Measurements from ENCODE around the gene CD300LF.

Gene CD300LF

DNA sequence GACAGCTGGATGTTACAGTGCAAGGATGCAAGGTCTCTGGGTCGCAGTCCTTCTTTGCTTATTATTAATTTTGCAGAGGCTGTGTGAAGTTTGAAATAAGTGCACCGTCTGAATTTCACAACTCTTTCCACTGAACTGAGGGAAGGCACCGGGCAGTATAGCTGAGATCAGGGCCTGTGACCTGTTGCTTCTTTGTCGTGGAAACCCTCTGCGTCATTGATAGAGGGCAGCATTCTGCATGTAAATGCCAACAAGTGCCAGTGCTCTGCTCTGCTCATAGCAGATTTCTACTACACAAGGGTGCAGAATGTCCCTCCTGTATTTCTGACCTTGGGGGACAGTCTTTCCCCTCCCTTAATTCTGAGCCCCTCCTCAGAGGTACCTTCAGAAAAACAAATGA is 26.0 kb downstream of the CD300LF start:
- no peak for DNase-seq (ENCODE audit: low read depth in 2 of 2)

DNA sequence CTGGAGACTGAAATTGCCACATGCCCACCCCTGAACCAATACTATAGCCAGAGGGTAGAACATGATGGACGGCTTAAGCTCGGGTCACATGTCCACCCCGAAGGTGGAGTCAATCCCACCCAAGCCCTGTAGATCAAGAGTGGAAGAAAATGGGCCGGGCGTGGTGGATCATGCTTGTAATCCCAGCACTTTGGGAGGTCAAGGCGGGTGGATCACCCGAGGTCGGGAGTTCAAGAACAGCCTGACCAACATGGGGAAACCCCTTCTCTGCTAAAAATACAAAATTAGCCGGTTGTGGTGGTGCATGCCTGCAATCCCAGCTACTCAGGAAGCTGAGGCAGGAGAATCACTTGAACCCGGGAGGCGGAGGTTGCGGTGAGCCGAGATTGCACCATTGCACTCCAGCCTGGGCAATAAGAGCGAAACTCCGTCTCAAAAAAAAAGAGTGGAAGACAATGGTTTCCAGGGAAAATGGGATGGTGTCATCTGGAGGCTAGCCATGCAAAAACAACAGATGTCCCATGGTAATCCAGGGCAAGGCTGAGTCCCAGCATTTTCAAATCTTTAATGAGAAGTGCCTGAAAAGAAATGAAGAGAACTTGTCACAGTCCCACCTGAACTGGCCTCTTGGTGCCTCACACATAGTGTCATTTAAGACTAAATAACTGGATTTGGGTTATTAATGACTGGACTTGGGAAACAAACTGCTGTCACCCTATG is 30.1 kb downstream of the CD300LF start:
- no peak for DNase-seq (ENCODE audit: low read depth in 2 of 2)

GRCh38 chr17:74682028-74682427 is 30.7 kb downstream of the CD300LF start:
- DNase-seq (ENCODE audit: low read depth in 2 of 2): no peak

- DNase-seq (ENCODE audit: low read depth in 2 of 2): no peak
Observed at GRCh38 chr17:74680941-74681340, 31.8 kb downstream of the CD300LF start.

GRCh38 chr17:74680213-74680612 is 32.5 kb downstream of the CD300LF start:
- no peak for DNase-seq (ENCODE audit: low read depth in 2 of 2)

GRCh38 chr17:74679374-74679773 is 33.3 kb downstream of the CD300LF start:
- DNase-seq (ENCODE audit: low read depth in 2 of 2): no peak

DNA sequence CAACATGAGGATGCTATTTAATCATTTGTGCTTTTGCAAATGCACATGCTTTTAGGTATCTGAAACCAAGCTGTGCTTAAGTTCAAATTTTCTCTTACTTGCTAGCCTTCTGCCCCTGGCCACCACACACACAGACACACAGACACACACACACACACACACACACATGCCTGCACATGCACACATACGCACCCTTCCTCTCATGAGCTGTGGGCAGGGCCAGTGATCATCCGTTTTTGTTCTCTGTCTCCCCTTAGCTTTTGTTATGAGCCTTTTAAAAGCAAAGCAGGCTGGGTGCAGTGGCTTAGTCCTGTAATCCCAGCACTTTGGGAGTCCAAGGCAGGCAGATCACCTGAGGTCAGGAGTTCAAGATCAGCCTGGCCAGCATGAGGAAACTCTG is 34.2 kb downstream of the CD300LF start:
- DNase-seq (ENCODE audit: low read depth in 2 of 2): no peak

DNA sequence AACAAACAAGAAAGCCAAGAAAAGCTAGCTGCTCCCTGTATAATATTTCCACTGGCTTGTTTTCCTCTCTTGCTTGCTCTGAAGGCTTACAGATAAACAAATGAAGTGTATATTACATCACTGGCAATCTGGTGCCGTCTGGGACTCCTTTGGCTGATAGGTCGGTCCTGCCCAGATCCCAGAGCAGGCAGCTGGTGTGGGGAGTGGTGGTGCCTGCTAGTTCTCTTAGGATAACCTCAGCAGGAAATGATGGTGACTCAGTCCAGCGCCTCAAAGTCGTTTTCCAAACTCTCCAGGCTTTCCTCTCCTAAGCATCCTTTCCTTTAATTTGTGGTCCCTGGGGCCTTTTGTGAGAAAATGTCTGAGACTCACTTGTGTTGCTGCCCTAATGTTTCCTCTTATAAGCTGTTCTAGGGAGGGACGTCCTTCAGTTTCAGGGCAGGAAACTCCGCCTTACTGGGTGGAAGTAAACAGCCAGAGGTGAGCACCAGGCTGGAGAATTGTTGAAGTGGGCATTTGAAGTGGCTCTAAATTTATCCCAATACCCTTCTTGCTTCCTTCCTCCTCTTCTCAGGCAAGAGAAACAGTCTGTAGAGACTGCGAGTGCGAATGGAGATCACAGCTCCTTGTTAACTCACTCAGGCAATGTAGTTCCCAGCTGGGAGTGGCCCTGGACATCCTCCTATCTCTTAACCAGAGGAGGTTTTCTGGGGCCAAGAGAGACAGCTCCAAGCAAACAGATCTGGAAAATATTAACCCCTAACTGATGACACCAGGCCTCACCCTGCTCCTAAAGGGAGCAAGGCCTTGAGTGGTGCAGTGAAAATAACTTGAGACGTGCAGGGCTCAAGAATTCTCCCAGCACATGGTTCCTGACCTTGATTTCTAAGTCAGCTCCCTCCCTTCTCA is 34.9 kb downstream of the CD300LF start:
- no peak for DNase-seq (ENCODE audit: low read depth in 2 of 2)

DNA sequence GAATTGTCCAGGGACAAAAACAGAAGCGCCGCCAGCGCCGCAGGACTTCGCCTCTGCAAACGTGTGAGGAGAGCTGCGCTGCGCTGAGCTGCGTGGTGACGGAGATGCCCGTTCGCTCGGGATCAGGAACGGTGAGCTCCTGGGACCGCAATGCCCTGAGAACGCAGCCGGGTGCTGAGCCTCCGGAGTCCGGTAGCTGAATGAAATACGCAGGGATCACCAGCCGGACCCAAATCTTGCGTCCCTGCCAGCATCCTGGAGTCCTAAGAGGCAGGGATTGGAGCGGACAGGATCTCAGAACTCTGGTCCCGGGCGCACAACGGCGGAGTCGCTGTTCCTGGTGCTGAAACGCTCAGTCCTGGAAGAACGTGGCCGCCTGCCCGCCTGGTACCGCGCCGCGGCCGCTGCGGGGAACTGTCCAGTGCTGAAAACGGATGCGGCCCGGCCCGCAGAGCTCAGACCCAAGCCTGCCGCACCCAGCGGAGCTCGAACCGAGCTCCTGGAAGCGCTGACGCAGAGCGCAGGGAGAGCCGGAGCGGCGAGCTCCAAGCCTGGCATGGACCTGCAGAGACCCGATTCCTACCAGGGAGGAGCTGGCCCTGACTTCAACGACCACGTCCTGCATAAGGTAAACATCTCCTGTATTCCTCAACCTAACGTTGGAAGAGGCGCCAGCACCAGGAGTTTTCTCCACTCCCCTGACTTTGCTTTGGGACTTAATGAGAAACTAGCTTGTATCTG is 41.5 kb downstream of the CD300LF start:
- peak; percentile 39 to 41 for DNase-seq (ENCODE audit: low read depth in 2 of 2)

DNA sequence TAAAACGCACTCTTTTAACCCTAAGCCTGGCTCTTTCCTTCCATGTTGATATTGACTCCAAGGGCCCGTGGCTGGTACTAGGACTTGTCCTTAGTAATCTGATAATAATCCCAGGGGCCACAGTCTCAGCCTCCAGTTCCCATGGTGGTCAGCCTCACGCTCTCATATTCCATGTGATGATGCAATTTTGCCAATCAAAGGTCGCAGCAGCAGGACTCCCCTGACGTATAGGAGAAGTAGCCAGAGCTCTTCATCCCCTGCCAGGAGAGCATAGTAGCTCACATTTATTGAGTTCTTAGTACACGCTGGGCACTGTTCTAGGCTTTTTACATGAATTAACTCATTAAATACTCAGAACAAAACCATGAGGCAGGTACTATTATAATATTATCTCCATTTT is 42.4 kb downstream of the CD300LF start:
- DNase-seq (ENCODE audit: low read depth in 2 of 2): no peak

DNA sequence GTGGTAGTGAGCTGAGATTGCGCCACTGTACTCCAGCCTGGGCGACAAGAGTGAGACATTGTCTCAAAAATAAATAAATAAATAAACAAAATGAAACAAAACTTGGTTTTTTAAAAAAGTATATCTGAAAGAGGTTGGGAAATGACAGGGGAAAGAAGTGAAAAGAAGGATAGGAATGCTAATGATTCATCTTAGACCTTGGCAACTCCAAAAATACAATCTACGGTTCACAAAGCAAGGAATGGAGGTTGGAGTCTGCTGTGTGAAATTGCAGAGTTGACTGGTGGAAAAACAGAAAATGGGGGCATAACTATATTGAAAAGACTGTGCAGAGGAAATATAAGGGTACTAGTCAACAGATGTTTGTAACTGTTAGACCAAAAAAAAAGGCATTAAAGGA is 49.2 kb downstream of the CD300LF start:
- DNase-seq (ENCODE audit: low read depth in 2 of 2): no peak

GRCh38 chr17:74659889-74660288 is 52.8 kb downstream of the CD300LF start:
- no peak for DNase-seq (ENCODE audit: low read depth in 2 of 2)

DNA sequence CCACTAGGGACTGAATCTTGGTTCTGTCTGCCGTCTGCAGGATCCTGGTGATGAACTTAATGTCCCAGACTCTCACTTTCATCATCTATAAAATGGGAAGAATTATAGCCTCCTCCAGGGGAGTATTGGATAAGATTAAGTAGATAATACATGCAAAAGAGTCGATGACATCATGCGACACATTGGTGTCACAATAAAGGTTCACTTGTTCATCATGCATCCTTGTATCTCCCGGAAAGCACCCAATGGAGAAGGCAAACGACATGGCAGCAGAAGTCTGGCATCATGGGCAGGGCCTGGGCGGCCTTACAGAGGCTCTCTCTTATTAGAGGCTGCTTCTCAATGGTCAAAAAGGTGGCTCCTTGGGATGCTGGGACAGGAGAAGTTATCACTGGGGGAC is 54.1 kb downstream of the CD300LF start:
- DNase-seq (ENCODE audit: low read depth in 2 of 2): no peak

DNA sequence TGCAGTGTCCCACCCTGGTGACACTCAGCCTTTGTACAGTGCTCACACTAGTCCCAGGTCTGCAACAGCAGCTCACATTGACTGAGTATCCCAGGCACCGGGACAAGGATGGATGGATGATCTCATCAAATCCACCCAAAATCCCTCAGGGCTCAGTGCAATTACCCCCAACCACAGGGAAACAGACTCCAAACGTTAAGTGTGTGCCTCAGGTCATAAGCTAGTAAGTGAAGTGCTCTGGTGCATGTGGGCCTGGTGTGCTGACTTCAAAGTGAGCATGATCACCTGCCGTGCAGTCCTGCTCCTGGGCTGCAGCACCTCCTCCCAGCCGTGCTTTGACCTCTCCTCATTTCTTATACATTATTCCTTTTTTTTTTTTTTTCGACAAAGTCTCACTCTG is 58.0 kb downstream of the CD300LF start:
- DNase-seq (ENCODE audit: low read depth in 2 of 2): no peak

DNA sequence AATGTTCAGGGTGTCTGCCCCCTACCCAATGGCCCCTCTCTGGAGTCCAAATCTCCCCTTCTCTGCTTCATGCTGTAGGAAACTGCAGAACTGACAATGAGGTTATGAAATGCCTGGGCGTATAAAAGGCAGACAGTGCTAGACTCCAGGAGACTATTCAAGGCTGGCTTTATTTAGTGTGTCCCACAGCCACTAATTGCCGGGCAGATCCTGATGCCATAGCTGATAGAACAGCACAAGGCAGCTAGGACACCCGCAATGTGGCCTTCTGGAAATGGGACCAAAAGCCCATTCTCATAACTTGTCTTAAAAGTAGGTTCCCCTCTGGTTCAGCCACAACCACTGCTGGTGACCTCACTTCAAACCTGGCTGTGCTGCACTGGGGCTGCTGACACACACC is 60.7 kb downstream of the CD300LF start:
- no peak for DNase-seq (ENCODE audit: low read depth in 2 of 2)

DNA sequence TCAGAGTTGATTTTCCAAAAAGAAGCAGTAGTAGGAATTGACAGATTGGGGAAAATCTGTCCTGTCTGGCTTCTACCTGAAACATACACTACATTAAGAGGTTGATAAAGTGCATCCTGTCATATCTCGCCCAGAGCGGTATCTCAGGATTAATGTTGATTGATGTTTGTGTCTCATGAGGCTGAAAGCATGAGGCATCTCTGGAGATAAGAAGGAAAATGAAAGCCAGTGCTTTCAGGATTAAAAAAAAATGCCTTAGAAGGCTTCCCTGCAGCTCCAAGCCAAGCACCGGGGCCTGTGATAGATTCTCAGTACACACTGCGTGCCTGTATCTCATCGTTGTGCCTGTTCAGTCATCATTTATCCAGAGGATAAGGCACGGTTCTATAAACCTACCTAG is 62.8 kb downstream of the CD300LF start:
- no peak for DNase-seq (ENCODE audit: low read depth in 2 of 2)

DNA sequence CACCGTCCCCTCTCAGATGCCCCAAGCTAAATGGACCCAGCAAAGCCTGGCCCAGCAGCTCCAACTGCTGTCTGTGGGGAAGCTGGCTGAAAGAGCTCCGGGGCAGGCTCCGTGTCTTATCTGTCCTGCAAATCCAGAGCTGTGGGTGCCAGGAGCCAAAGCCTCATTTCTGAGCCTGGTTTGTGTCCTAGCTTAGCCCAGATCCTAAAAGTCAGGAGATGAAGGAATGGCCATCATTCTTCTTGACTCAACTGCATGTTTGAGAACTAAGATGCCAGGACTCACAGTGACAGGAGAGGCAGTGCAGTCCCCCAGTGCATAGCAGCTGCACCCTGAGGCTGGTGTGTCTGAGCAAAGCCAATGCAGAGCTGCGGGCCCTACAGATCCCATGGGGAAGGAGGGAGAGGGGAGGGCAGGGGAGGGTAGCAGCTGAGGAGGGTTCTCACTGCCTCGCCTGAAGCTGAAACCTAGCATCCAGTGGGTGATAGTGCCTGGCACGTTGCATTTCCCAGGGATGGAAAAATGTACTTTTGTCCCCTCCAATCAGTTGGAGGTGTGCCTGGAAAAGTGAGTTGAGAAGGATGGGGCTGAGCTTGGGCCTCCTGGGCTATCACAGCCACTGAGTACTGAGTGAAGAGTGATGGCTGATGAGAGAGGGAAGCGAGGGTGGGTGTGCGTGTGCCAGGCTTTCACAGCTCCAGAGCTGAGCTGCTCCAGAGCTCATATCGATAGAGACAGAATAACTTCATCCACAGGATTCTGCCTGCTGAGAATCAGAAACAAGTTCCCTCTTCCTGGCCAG is 64.7 kb downstream of the CD300LF start:
- DNase-seq (ENCODE audit: low read depth in 2 of 2): no peak

GRCh38 chr17:74646231-74646630 is 66.5 kb downstream of the CD300LF start:
- DNase-seq (ENCODE audit: low read depth in 2 of 2): no peak

DNA sequence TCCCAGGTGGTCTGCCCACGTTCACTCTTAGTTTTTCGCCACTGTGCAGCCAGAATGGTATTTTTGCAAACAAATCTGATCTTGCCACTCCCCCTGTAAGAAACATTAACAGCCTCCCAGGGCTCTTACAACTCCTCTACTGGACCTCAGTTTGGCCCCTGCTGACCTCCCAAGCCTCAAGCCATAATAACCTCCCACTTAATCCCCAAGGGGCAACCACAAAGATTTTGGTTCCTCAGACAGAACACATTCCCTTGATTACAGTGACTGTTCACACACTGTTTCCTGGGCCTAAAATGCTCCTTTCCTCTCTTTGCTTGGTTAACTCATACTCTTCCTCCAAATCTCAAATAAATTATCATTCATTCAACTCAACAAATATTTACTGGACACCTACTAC is 67.7 kb downstream of the CD300LF start:
- no peak for DNase-seq (ENCODE audit: low read depth in 2 of 2)

DNA sequence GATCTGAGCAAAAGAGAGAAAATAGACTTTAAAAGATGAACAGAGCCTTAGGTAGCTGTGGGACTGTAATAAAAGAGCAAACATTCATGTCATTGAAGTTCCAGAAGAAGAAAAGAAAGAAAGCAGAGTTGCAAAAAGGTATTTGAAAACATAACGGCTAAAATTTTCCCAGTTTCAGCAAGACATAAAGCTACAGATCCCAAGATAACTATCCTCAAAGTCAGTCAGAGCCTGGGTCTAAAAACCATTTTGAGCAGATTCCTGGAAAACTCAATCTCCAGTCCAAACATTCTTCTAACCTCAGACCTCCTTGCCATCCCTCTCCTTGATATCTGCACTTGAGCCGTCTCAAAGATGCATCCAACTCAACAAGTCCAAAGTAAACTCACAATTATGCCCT is 68.3 kb downstream of the CD300LF start:
- DNase-seq (ENCODE audit: low read depth in 2 of 2): no peak
